B cell (primary cell): ENCODE measurements around the gene COL4A5.

Source experiments
- CTCF ChIP-seq: fragments of 200-600 bp; IDR thresholded peaks from one replicate; pipeline ENCODE4 v1.8.0; 2022; ENCODE audit warnings: antibody characterized with exemption, mild to moderate bottlenecking
- EZH2 ChIP-seq: IDR thresholded peaks from 2 replicates; pipeline ENCODE4 v1.6.1; 2012; ENCODE audit warnings: borderline replicate concordance, low read depth, mild to moderate bottlenecking, moderate library complexity, low read length; ENCODE audit not compliant: insufficient read depth, poor library complexity, severe bottlenecking

GRCh38 chrX:108699368-108699767, 259.7 kb downstream of the COL4A5 start:
- TF ChIP-seq CTCF (no peak), EZH2 (no peak)
